ENCODE data around the gene SEMA3C.

GRCh38 chr7:80967917-80968297 is 49.1 kb upstream of the SEMA3C start:
- TF ChIP-seq EZH2phosphoT487 (IDR thresholded peaks at IDR 0.05; ENCODE audit: borderline replicate concordance) (no peak), CTCF (conservative IDR thresholded peaks at IDR 0.05; ENCODE audit: low read length) (no peak)

Measured in Loucy (cell line).